Stimulated activated CD8-positive, alpha-beta memory T cell treated with anti-CD3 and anti-CD28 coated beads, Interleukin-7, amount 100 ng/mL, for 4 hours (primary cell): Measurements from ENCODE around the gene AMOTL1.
"Not testable (repeated sequence)": the region's sequence is repeated elsewhere in the genome, so short reads cannot be mapped to it uniquely, and the experiment has no call there.

Experiments used
- DNase-seq, 2 donors: peaks; one replicate each; pipeline ENCODE4 v3.0.0-alpha.2; 2020; ENCODE audit warnings: low read depth in 2 of 2

The AMOTL1 gene

GRCh38 chr11:94880216-94880615 is 112.1 kb downstream of the AMOTL1 start:
- no peak for DNase-seq

DNA sequence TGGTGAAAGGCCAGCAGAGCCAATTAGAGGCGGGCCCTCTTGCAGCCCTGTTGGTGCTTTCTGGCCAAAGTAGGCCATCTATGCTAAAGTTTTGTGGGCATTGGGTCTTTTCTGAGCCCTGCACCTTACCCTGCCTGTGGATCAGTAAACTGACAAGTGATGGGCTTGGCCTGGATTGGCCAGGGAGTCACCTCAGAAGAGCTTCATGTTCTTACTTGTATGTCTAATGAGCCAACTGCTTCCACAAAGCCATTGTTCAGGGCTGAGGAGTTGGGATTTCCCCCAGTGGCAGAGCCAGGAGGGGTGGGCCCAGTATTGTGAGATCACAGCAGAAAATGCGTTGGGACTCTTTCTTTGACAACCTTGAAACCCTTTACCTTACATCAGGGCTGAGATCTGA is 114.8 kb downstream of the AMOTL1 start:
- DNase-seq = no peak

DNA sequence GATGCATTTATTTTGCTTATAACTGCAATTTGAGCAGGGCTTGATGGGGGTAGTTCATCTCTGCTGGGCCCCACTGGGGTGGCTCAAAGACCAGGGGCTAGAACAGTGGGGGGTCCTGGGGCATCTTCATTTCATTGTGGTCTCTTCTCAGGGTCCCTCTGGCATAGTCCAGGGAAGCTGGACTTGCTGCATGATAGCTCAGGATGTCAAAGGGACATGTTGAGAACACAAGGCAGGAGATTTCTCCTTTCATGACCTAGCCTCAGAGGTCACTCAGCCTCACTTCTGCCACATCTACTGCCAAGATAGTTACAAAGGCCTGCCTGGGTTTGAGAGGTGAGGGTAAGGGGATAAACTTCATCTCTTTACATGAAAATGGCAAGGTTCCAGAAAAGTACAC is 115.7 kb downstream of the AMOTL1 start:
- no peak for DNase-seq

DNA sequence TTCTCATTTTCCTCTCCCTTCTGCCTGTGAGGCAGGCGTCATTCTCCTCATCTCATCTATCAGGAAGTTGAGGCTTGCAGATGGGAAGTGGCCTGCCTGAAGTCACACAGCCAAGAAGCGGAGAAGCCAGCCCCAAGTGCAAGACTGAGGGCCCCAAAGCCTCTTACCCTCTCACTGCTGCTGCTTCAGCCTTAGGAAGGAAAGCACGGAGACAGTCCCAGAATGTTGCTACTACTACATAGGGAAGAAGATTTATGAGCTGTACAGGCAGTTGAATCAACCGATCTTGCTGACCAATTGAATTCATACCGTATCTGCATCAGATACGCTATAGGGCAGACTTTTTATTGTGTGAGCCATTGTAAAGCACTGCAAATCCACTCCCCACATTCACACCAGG is 116.2 kb downstream of the AMOTL1 start:
- no peak for DNase-seq

DNA sequence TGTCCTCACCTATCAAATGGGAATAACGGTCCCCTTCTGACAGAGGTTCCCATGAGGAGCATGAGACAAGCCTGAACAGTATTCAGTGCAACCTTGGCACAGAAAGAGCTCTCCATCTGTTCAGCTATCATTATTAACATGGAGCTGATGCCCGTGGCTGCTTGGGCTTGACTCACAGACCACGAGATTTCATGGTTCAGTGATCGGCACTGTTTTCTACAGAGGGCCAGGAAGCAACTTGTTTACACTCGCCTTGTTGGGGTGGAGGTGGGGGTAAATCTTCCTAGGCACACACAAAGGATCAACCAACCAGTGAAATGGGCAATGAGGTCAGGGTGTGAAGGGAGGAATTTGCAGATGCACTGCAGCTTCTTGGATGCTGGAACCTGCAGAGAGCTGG is 117.0 kb downstream of the AMOTL1 start:
- no peak for DNase-seq

DNA sequence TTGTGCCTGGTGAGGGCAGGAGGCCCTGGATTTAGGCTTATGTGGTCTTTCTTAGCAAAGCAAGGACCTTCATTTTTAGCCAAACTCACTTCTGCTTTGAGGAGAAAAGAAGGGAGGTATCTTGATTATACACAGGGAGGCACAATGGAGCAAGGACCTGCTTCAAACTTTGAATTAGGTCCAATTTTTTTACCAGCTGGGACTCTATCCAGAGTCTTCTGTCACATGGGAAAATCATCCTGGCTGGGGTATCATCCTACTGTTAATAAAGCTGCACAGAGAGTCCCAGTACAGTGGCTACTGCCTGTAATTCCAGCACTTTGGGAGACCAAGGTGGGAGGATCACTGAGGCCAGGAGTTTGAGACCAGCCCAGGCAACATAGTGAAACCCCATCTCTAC is 117.4 kb downstream of the AMOTL1 start:
- DNase-seq = no peak

GRCh38 chr11:94888204-94888603 is 120.0 kb downstream of the AMOTL1 start:
- DNase-seq = no peak

DNA sequence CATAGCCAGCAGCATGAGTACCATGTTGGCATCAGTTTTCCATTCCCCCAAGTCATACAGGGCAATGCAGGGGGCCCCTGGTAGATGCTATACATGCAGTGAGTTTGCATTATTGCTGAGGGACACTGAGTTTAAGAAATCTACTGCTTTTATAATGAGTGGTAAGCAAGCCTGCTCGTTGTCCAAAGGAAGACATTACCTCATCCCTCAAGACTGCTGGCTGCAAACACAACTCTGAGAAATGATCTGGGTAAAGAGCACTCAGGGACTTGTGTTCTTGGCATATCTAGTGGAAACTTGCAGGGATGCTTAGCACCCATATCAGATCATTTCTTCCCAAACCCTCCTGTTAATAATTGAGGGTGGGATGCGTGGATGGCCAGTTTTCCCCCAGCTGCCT is 127.3 kb downstream of the AMOTL1 start:
- no peak for DNase-seq

DNA sequence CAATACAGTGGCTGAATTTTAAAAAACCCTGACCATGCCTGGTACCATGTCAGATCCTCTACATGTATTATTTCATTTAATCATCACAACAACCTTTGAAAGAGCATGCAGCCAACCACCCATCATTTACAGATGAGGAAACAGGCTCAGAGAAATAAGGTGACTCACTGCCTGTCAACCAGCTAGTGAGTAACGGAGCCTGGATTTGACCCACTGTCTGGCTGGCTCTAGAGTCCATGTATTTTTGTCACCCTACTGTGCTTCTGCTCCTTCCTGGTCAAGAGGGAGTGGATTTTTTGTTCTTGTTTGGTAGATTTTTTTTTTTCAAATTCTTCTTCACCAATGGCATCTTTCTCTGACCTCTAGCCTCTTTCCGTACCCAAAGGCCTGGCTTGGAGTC is 127.8 kb downstream of the AMOTL1 start:
- DNase-seq = no peak

DNA sequence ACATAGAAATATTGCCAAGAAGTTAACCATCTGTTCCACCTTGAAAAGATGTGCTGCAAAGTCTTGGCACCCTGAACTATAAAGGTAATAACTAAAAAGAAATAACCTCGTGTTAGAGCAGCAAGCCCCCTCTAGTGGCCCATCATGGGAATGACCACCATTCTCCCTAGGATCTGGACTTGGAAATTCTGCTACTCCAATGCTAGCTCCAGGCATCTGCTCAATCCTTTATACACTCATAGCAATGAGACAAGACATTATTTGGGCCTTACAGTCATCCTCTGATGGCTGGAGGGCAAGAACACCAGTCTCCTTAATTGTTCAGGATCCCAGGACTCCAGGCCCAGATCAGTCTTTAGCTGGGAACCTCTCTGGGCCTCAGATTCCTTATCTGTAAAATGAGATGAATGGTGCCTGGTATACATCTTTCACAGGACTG is 129.2 kb downstream of the AMOTL1 start:
- DNase-seq = no peak

- no peak for DNase-seq
These were observed 139.1 kb downstream of the AMOTL1 start for GRCh38 chr11:94907226-94907625.

DNA sequence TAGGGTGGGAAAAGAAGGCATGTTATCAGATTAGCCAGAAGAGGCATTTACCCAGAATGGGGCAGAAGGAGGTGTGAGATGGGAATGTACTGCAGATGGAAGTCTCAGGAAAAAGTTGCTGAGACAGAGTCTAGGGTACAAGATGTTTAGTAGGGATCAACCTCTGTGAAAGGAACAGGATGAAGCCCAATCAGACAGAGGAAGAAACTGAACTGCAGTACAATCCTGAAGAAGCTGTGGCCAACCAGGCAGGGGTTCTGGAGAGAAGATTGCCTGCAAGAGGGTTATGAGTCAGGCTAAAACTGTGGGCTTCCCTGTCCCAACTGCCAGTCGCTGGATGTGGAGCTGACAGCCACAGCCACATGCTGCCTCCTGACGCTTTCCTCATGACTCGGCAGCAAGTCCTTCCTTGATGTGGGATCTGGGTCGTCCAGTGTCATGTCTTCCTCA is 141.2 kb downstream of the AMOTL1 start:
- no peak for DNase-seq

DNA sequence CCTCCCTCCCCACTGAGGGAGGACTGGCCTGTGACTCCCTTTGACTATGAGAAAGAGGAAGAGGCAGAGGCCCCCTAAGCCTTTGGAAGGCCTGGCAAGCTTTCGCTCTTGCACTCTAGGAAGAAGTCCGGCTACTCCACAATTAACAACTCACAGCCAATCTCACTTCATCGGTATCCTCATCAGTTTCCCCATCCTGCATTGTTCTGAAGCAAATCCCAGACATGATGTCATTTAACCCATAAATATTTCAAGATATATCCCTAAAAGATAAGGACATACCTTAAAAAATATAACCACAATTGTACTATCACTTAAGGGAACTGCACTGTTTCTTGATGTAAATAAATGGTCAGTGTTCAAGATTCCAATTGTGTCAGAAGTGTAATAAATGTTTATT is 142.1 kb downstream of the AMOTL1 start:
- DNase-seq = no peak

GRCh38 chr11:94910779-94911178 is 142.6 kb downstream of the AMOTL1 start:
- DNase-seq = no peak

GRCh38 chr11:94912806-94913205 is 144.7 kb downstream of the AMOTL1 start:
- DNase-seq = no peak

GRCh38 chr11:94913718-94914394 is 145.7 kb downstream of the AMOTL1 start:
- not testable (repeated sequence) for DNase-seq

DNA sequence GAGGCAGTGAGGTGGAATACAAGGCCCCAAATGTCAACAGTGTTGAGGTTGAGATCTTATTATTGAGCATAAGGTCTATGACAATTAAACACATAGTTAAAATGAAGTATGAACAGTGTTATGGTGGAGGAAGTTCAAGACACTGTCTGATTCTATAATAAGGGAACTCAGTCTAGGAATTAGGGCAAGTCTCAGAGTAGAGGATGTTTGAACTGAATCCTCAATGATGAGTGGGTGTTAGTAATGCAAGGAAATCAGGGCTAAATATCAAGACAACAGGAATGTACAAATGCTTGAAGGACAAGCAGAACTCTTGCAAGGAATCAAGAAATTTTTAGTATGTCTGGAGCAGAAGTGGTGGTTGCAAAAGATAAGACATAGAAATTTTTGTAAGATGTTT is 152.2 kb downstream of the AMOTL1 start:
- DNase-seq = no peak

DNA sequence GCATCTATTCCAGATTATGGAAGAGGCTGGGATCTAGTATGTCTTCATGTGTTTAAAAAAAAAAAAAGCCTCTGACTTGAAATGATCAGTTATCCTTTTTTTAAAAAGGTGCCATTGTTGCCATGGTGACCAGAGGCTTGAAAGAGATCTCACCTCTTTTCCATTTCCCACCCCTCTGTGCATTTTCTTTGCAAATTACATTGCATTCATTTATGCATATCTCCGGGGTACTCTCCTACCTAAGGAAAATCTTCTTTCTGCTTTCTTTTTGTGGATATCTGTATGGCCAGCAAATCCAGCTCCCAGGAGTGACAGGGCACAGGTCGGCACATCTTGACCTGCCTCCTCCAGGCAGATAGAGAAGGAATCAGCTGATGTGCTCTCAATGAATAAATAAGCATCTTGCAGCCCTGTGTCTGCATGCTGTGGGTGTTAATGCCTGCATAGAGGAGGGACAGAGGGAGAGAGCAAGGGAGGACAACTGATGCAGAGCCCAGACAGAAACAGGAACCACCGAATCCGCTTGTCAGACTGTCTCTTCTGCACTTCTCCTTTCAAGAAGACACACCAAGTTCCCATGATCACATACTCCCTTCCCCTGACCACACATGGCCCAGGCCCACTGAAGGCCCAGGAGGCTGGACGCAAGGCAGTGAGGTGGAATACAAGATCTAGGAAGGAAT is 154.3 kb downstream of the AMOTL1 start:
- no peak for DNase-seq

GRCh38 chr11:94923004-94923334 is 154.8 kb downstream of the AMOTL1 start:
- DNase-seq = no peak

GRCh38 chr11:94924171-94924572 is 156.0 kb downstream of the AMOTL1 start:
- DNase-seq = no peak

DNA sequence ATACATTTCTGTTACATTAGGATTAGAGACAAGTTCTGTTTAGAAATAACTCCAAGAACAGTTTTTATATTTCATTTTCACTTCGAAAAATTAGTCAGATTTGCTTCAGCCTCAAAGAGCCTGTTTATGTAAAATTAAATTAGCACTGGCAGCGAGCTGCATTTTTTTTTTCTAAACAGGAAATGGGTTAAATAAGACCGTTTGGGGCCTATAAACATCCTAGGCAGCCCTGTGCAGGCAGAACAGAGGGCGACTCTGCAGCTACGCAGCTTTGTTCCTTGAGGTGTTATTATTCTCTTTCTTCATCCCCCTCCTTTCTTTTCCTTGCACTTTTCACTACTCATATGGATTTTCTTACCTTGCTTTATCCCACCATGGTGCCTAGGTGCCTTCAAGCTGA is 156.5 kb downstream of the AMOTL1 start:
- no peak for DNase-seq

- no peak for DNase-seq
These were observed 157.5 kb downstream of the AMOTL1 start for GRCh38 chr11:94925422-94926270.

- DNase-seq = no peak
These were observed 158.1 kb downstream of the AMOTL1 start for GRCh38 chr11:94926271-94926625.
